HG02870 (cell line): Measurements from ENCODE around the gene NUP93.
"Not testable (repeated sequence)": the region's sequence is repeated elsewhere in the genome, so short reads cannot be mapped to it uniquely, and the experiment has no call there.

Source experiments
- ATAC-seq: cut with Tn5 transposase; IDR thresholded peaks from one replicate; pipeline ENCODE4 v1.9.1; 2021; ENCODE audit warnings: mild to moderate bottlenecking, moderate library complexity; ENCODE audit not compliant: unreplicated experiment

NUP93 gene

GRCh38 chr16:56708525-56709442, 21.1 kb upstream of the NUP93 start:
- no peak for ATAC-seq

GRCh38 chr16:56709443-56710040, 20.4 kb upstream of the NUP93 start:
- no peak for ATAC-seq

GRCh38 chr16:56710181-56710737, 19.7 kb upstream of the NUP93 start:
- no peak for ATAC-seq

- no peak for ATAC-seq
Measured at GRCh38 chr16:56711862-56712261, 18.1 kb upstream of the NUP93 start.

- no peak for ATAC-seq
Measured at GRCh38 chr16:56713794-56714193, 16.1 kb upstream of the NUP93 start.

- ATAC-seq: no peak
Measured at GRCh38 chr16:56715126-56715525, 14.8 kb upstream of the NUP93 start.

GRCh38 chr16:56716761-56717160, 13.2 kb upstream of the NUP93 start:
- no peak for ATAC-seq

- not testable (repeated sequence) for ATAC-seq
Measured at GRCh38 chr16:56717532-56717931, 12.4 kb upstream of the NUP93 start.

GRCh38 chr16:56722200-56722842, 7.6 kb upstream of the NUP93 start:
- ATAC-seq: no peak

GRCh38 chr16:56724191-56724590, 5.7 kb upstream of the NUP93 start:
- ATAC-seq: no peak

- ATAC-seq: no peak
Measured at GRCh38 chr16:56726283-56726682, 3.6 kb upstream of the NUP93 start.

GRCh38 chr16:56726926-56727325, 3.0 kb upstream of the NUP93 start:
- no peak for ATAC-seq

- ATAC-seq: no peak
Measured at GRCh38 chr16:56728027-56728426, 1.9 kb upstream of the NUP93 start.

- no peak for ATAC-seq
Measured at GRCh38 chr16:56728980-56729734, 772 bp upstream of the NUP93 start.

GRCh38 chr16:56732366-56732765, 2.4 kb downstream of the NUP93 start:
- peak; percentile 41 for ATAC-seq

GRCh38 chr16:56732832-56733231, 2.9 kb downstream of the NUP93 start:
- ATAC-seq: peak; percentile 43

- ATAC-seq: no peak
Measured at GRCh38 chr16:56734429-56734828, 4.5 kb downstream of the NUP93 start.

GRCh38 chr16:56736476-56736875, 6.5 kb downstream of the NUP93 start:
- no peak for ATAC-seq

GRCh38 chr16:56737539-56737938, 7.6 kb downstream of the NUP93 start:
- ATAC-seq: no peak

- ATAC-seq: no peak
Measured at GRCh38 chr16:56738221-56738620, 8.3 kb downstream of the NUP93 start.

- ATAC-seq: not testable (repeated sequence)
Measured at GRCh38 chr16:56739378-56739777, 9.4 kb downstream of the NUP93 start.
